GM19452 (cell line): ENCODE results near the gene CHODL.

Experiments
- ATAC-seq: cut with Tn5 transposase; IDR thresholded peaks from one replicate; pipeline ENCODE4 v1.9.1; 2021; ENCODE audit not compliant: unreplicated experiment

The CHODL gene

GRCh38 chr21:18285379-18285778 lies 40.7 kb downstream of the CHODL start:
- no peak for ATAC-seq

- ATAC-seq: no peak
Measured at GRCh38 chr21:18289876-18290275, 45.2 kb downstream of the CHODL start.

GRCh38 chr21:18294100-18294499 lies 49.5 kb downstream of the CHODL start:
- ATAC-seq: no peak

GRCh38 chr21:18298228-18298627 lies 53.6 kb downstream of the CHODL start:
- ATAC-seq: no peak
